DOHH2 (cell line): Measurements from ENCODE around the gene NPAS3.

ENCODE experiments used
- H3F3A ChIP-seq: fragments of 200-600 bp; sonication (generic), shearing (Covaris generic); 2 replicates; pipeline ENCODE4 v1.6.0; 2016; ENCODE audit warnings: antibody characterized with exemption, mild to moderate bottlenecking; ENCODE audit not compliant: control insufficient read depth, insufficient read depth
- H3K27ac ChIP-seq: fragments of 200-600 bp; sonication (generic); 2 replicates; pipeline ENCODE4 v1.5.1; 2014; ENCODE audit warnings: low read depth, mild to moderate bottlenecking, low read length, moderate library complexity
- H3K27me3 ChIP-seq: fragments of 200-600 bp; sonication (generic); 2 replicates; pipeline ENCODE4 v1.6.1; 2014; ENCODE audit warnings: mild to moderate bottlenecking, low read length, mixed read lengths; ENCODE audit not compliant: control insufficient read depth
- H3K36me3 ChIP-seq: fragments of 200-600 bp; sonication (generic); 2 replicates; pipeline ENCODE4 v1.6.1; 2014; ENCODE audit warnings: mild to moderate bottlenecking, low read length, moderate library complexity, mixed read lengths; ENCODE audit not compliant: control insufficient read depth
- H3K4me1 ChIP-seq: fragments of 200-600 bp; sonication (generic); 2 replicates; pipeline ENCODE4 v1.6.1; 2014; ENCODE audit warnings: mild to moderate bottlenecking, low read length, mixed read lengths; ENCODE audit not compliant: control insufficient read depth
- H3K4me2 ChIP-seq: fragments of 200-600 bp; sonication (generic); 2 replicates; pipeline ENCODE4 v1.6.0; 2014; ENCODE audit warnings: mild to moderate bottlenecking, low read length, moderate library complexity
- H3K4me3 ChIP-seq: fragments of 200-600 bp; sonication (generic); 2 replicates; pipeline ENCODE4 v1.5.1; 2014; ENCODE audit warnings: mild to moderate bottlenecking, low read length, mixed read lengths
- H3K79me2 ChIP-seq: fragments of 200-600 bp; sonication (generic); 2 replicates; pipeline ENCODE4 v1.6.1; 2014; ENCODE audit warnings: mild to moderate bottlenecking, low read length, mixed read lengths; ENCODE audit not compliant: control insufficient read depth
- H3K9me2 ChIP-seq: fragments of 200-600 bp; sonication (generic); replicated peaks from 2 replicates; pipeline ENCODE4 v1.6.1; 2014; ENCODE audit warnings: mild to moderate bottlenecking, low read length, mixed read lengths; ENCODE audit not compliant: control insufficient read depth
- H3K9me3 ChIP-seq: fragments of 200-600 bp; sonication (generic); 2 replicates; pipeline ENCODE4 v1.6.1; 2014; ENCODE audit warnings: antibody characterized with exemption, low read length, mixed read lengths; ENCODE audit not compliant: control insufficient read depth, insufficient read depth
- H4K20me1 ChIP-seq: fragments of 200-600 bp; sonication (generic); 2 replicates; pipeline ENCODE4 v1.6.0; 2014; ENCODE audit warnings: low read depth, mild to moderate bottlenecking, antibody characterized with exemption, low read length, moderate library complexity; ENCODE audit not compliant: control insufficient read depth, insufficient read depth
- CTCF ChIP-seq: fragments of 200-600 bp; sonication (generic); IDR thresholded peaks from one replicate; pipeline ENCODE4 v1.5.1; 2014; ENCODE audit warnings: antibody characterized with exemption, mild to moderate bottlenecking, low read depth, low read length; ENCODE audit not compliant: poor library complexity, severe bottlenecking
- EZH2phosphoT487 ChIP-seq: fragments of 200-600 bp; sonication (generic); IDR thresholded peaks from 2 replicates; pipeline ENCODE4 v1.6.1; 2017; ENCODE audit warnings: borderline replicate concordance, mild to moderate bottlenecking, antibody characterized with exemption, low read length, moderate library complexity, mixed read lengths

Gene NPAS3

GRCh38 chr14:33218026-33218425 lies 279.3 kb downstream of the NPAS3 start:
- no peaks in the 10 kb centered on the region for H3K27me3 ChIP-seq
- no peaks in the 10 kb centered on the region for H3K36me3 ChIP-seq
- H3K9me2 ChIP-seq = no peaks in the 10 kb centered on the region
- H3K4me3 ChIP-seq = no peak overlapping the region
- no peaks in the 10 kb centered on the region for H4K20me1 ChIP-seq
- H3K4me1 ChIP-seq = no peaks in the 10 kb centered on the region
- TF ChIP-seq CTCF (no peak), EZH2phosphoT487 (no peak)
- no peaks in the 10 kb centered on the region for H3F3A ChIP-seq
- no peak overlapping the region for H3K4me2 ChIP-seq
- H3K79me2 ChIP-seq = no peaks in the 10 kb centered on the region
- H3K27ac ChIP-seq = no peak overlapping the region
- no peaks in the 10 kb centered on the region; the same call in 1 of the 2 replicates for H3K9me3 ChIP-seq

GRCh38 chr14:33219957-33220356 lies 281.3 kb downstream of the NPAS3 start:
- no peaks in the 10 kb centered on the region for H3K4me1 ChIP-seq
- no peaks in the 10 kb centered on the region for H3K36me3 ChIP-seq
- no peak overlapping the region for H3K4me2 ChIP-seq
- H3F3A ChIP-seq = no peaks in the 10 kb centered on the region
- no peaks in the 10 kb centered on the region for H4K20me1 ChIP-seq
- H3K27me3 ChIP-seq = no peaks in the 10 kb centered on the region
- H3K79me2 ChIP-seq = no peaks in the 10 kb centered on the region
- TF ChIP-seq CTCF (no peak), EZH2phosphoT487 (no peak)
- H3K9me3 ChIP-seq = no peaks in the 10 kb centered on the region; the same call in 1 of the 2 replicates
- H3K27ac ChIP-seq = no peak overlapping the region
- no peak overlapping the region for H3K4me3 ChIP-seq
- no peaks in the 10 kb centered on the region for H3K9me2 ChIP-seq

GRCh38 chr14:33229269-33229929 lies 290.7 kb downstream of the NPAS3 start:
- Histone ChIP-seq H3K27me3 (no peaks in the 10 kb centered on the region), H4K20me1 (no peaks in the 10 kb centered on the region), H3F3A (no peaks in the 10 kb centered on the region), H3K79me2 (no peaks in the 10 kb centered on the region), H3K4me2 (no peak overlapping the region), H3K27ac (no peak overlapping the region), H3K9me3 (no peaks in the 10 kb centered on the region), H3K4me3 (no peak overlapping the region), H3K9me2 (no peaks in the 10 kb centered on the region), H3K36me3 (no peaks in the 10 kb centered on the region), H3K4me1 (no peaks in the 10 kb centered on the region)
- TF ChIP-seq EZH2phosphoT487 = no peak
- TF ChIP-seq CTCF = no peak
